ENCODE results near the gene RMRP.

- TF ChIP-seq CTCF (IDR thresholded peaks at IDR 0.05), result no peak
- TF ChIP-seq EP300 (IDR thresholded peaks at IDR 0.05), result no peak
These were observed 22.7 kb upstream of the RMRP start for GRCh38 chr9:35680331-35681105.
